ENCODE results near the gene DCAF8. TPM values are rescaled to one million over a fixed set of nuclear protein-coding genes. Genes with fewer than 3 reads are reported as not detected.
"Not testable (repeated sequence)": the region's sequence is repeated elsewhere in the genome, so short reads cannot be mapped to it uniquely, and the experiment has no call there.

DCAF8 gene
- polyA plus RNA-seq, 1 donor = 152 TPM

- Histone ChIP-seq H3K36me3 (ENCODE audit: control insufficient read depth, insufficient read depth, low read length) (peaks cover 75% of the 10 kb centered on the region), H3K4me1 (ENCODE audit: control insufficient read depth, insufficient read depth, low read length) (no peaks in the 10 kb centered on the region), H3K27ac (ENCODE audit: low read length) (no peak overlapping the region), H3K9me3 (ENCODE audit: control insufficient read depth, low read depth, low read length) (no peaks in the 10 kb centered on the region), H3K27me3 (ENCODE audit: control insufficient read depth, insufficient read depth, low read length) (no peaks in the 10 kb centered on the region), H3K4me3 (ENCODE audit: low read length) (no peak overlapping the region)
- peak; percentile 68 to 74 for DNase-seq
- WGBS (ENCODE audit: insufficient coverage, low lambda C conversion rate) = 100% methylated on average over 1 of the region's 11 CpGs
Observed at GRCh38 chr1:160291248-160292220, 29.2 kb upstream of the DCAF8 start.

- peaks cover 13% of the 10 kb centered on the region for H3K4me1 ChIP-seq (ENCODE audit: control insufficient read depth, insufficient read depth, low read length)
- not testable (repeated sequence) for H3K27ac ChIP-seq (ENCODE audit: low read length); H3K4me3 ChIP-seq (ENCODE audit: low read length); H3K27me3 ChIP-seq (ENCODE audit: control insufficient read depth, insufficient read depth, low read length); H3K9me3 ChIP-seq (ENCODE audit: control insufficient read depth, low read depth, low read length); DNase-seq
- 80% methylated on average over 1 of the region's 12 CpGs for WGBS (ENCODE audit: insufficient coverage, low lambda C conversion rate)
- peaks cover 44% of the 10 kb centered on the region for H3K36me3 ChIP-seq (ENCODE audit: control insufficient read depth, insufficient read depth, low read length)
Observed at GRCh38 chr1:160287769-160288168, 25.4 kb upstream of the DCAF8 start.

GRCh38 chr1:160285506-160285905, 23.2 kb upstream of the DCAF8 start:
- H3K36me3 ChIP-seq (ENCODE audit: control insufficient read depth, insufficient read depth, low read length) = peaks cover 41% of the 10 kb centered on the region
- H3K27me3 ChIP-seq (ENCODE audit: control insufficient read depth, insufficient read depth, low read length) = no peaks in the 10 kb centered on the region
- H3K9me3 ChIP-seq (ENCODE audit: control insufficient read depth, low read depth, low read length) = no peaks in the 10 kb centered on the region
- no peak for DNase-seq
- peaks cover 13% of the 10 kb centered on the region for H3K4me1 ChIP-seq (ENCODE audit: control insufficient read depth, insufficient read depth, low read length)
- H3K27ac ChIP-seq (ENCODE audit: low read length) = no peak overlapping the region
- WGBS (ENCODE audit: insufficient coverage, low lambda C conversion rate) = 79% methylated on average over 2 of the region's 23 CpGs
- H3K4me3 ChIP-seq (ENCODE audit: low read length) = peak overlapping the region; percentile 87

GRCh38 chr1:160284782-160285344, 22.5 kb upstream of the DCAF8 start, which contains the start of gene PEX19:
Gene PEX19, minus strand, starts transcription at chr1:160285133. Its CDS starts 9 bp downstream, at chr1:160285124.
- H3K27me3 ChIP-seq (ENCODE audit: control insufficient read depth, insufficient read depth, low read length) = no peaks in the 10 kb centered on the region
- H3K27ac ChIP-seq (ENCODE audit: low read length) = peak within 1 kb of the TSS; percentile 77
- DNase-seq = peak; percentile 92 to 93
- H3K9me3 ChIP-seq (ENCODE audit: control insufficient read depth, low read depth, low read length) = no peaks in the 10 kb centered on the region
- H3K4me1 ChIP-seq (ENCODE audit: control insufficient read depth, insufficient read depth, low read length) = peaks cover 13% of the 10 kb centered on the region
- no CpG with 5 or more reads among the region's 27 CpGs for WGBS (ENCODE audit: insufficient coverage, low lambda C conversion rate)
- H3K36me3 ChIP-seq (ENCODE audit: control insufficient read depth, insufficient read depth, low read length) = peaks cover 41% of the 10 kb centered on the region
- H3K4me3 ChIP-seq (ENCODE audit: low read length) = peak within 1 kb of the TSS; percentile 87

- 0% methylated on average over 4 of the region's 15 CpGs for WGBS (ENCODE audit: insufficient coverage, low lambda C conversion rate)
- no peaks in the 10 kb centered on the region for H3K9me3 ChIP-seq (ENCODE audit: control insufficient read depth, low read depth, low read length)
- peaks cover 41% of the 10 kb centered on the region for H3K36me3 ChIP-seq (ENCODE audit: control insufficient read depth, insufficient read depth, low read length)
Observed at GRCh38 chr1:160284220-160284781, 22.0 kb upstream of the DCAF8 start.

GRCh38 chr1:160282807-160283206, 20.5 kb upstream of the DCAF8 start:
- no peak for DNase-seq
- no peaks in the 10 kb centered on the region for H3K27me3 ChIP-seq (ENCODE audit: control insufficient read depth, insufficient read depth, low read length)
- no peak overlapping the region for H3K4me3 ChIP-seq (ENCODE audit: low read length)
- 100% methylated on average over 1 of the region's 7 CpGs for WGBS (ENCODE audit: insufficient coverage, low lambda C conversion rate)
- H3K36me3 ChIP-seq (ENCODE audit: control insufficient read depth, insufficient read depth, low read length) = peaks cover 52% of the 10 kb centered on the region
- H3K9me3 ChIP-seq (ENCODE audit: control insufficient read depth, low read depth, low read length) = no peaks in the 10 kb centered on the region
- no peak overlapping the region for H3K27ac ChIP-seq (ENCODE audit: low read length)
- H3K4me1 ChIP-seq (ENCODE audit: control insufficient read depth, insufficient read depth, low read length) = peaks cover 13% of the 10 kb centered on the region

More at GRCh38 chr1:160284220-160284781, 22.0 kb upstream of the DCAF8 start:
- peak overlapping the region; percentile 87 for H3K4me3 ChIP-seq (ENCODE audit: low read length)
- peaks cover 13% of the 10 kb centered on the region for H3K4me1 ChIP-seq (ENCODE audit: control insufficient read depth, insufficient read depth, low read length)
- no peaks in the 10 kb centered on the region for H3K27me3 ChIP-seq (ENCODE audit: control insufficient read depth, insufficient read depth, low read length)
- peak; percentile 18 to 72 for DNase-seq
- peak overlapping the region; percentile 77 for H3K27ac ChIP-seq (ENCODE audit: low read length)

GRCh38 chr1:160277987-160278386, 15.6 kb upstream of the DCAF8 start:
- Histone ChIP-seq H3K36me3 (ENCODE audit: control insufficient read depth, insufficient read depth, low read length) (peaks cover 59% of the 10 kb centered on the region), H3K27ac (ENCODE audit: low read length) (no peak overlapping the region), H3K4me1 (ENCODE audit: control insufficient read depth, insufficient read depth, low read length) (no peaks in the 10 kb centered on the region), H3K9me3 (ENCODE audit: control insufficient read depth, low read depth, low read length) (no peaks in the 10 kb centered on the region), H3K4me3 (ENCODE audit: low read length) (no peak overlapping the region), H3K27me3 (ENCODE audit: control insufficient read depth, insufficient read depth, low read length) (no peaks in the 10 kb centered on the region)
- DNase-seq = no peak
- no CpG with 5 or more reads among the region's 4 CpGs for WGBS (ENCODE audit: insufficient coverage, low lambda C conversion rate)

- WGBS (ENCODE audit: insufficient coverage, low lambda C conversion rate) = no CpG with 5 or more reads among the region's 2 CpGs
- no peak for DNase-seq
- Histone ChIP-seq H3K4me3 (ENCODE audit: low read length) (no peak overlapping the region), H3K27ac (ENCODE audit: low read length) (no peak overlapping the region), H3K4me1 (ENCODE audit: control insufficient read depth, insufficient read depth, low read length) (no peaks in the 10 kb centered on the region), H3K36me3 (ENCODE audit: control insufficient read depth, insufficient read depth, low read length) (peaks cover 53% of the 10 kb centered on the region), H3K9me3 (ENCODE audit: control insufficient read depth, low read depth, low read length) (no peaks in the 10 kb centered on the region), H3K27me3 (ENCODE audit: control insufficient read depth, insufficient read depth, low read length) (no peaks in the 10 kb centered on the region)
Observed at GRCh38 chr1:160277330-160277729, 15.0 kb upstream of the DCAF8 start.

- no peaks in the 10 kb centered on the region for H3K9me3 ChIP-seq (ENCODE audit: control insufficient read depth, low read depth, low read length)
- WGBS (ENCODE audit: insufficient coverage, low lambda C conversion rate) = 86% methylated on average over 1 of the region's 1 CpG
- no peak for DNase-seq
- no peak overlapping the region for H3K4me3 ChIP-seq (ENCODE audit: low read length)
- peaks cover 2% of the 10 kb centered on the region for H3K36me3 ChIP-seq (ENCODE audit: control insufficient read depth, insufficient read depth, low read length)
- H3K4me1 ChIP-seq (ENCODE audit: control insufficient read depth, insufficient read depth, low read length) = no peaks in the 10 kb centered on the region
- no peaks in the 10 kb centered on the region for H3K27me3 ChIP-seq (ENCODE audit: control insufficient read depth, insufficient read depth, low read length)
- no peak overlapping the region for H3K27ac ChIP-seq (ENCODE audit: low read length)
Observed at GRCh38 chr1:160271025-160271424, 8.7 kb upstream of the DCAF8 start.

- 91% methylated on average over 1 of the region's 10 CpGs for WGBS (ENCODE audit: insufficient coverage, low lambda C conversion rate)
- no peak for DNase-seq
- H3K4me3 ChIP-seq (ENCODE audit: low read length) = no peak overlapping the region
- H3K27ac ChIP-seq (ENCODE audit: low read length) = no peak overlapping the region
- no peaks in the 10 kb centered on the region for H3K9me3 ChIP-seq (ENCODE audit: control insufficient read depth, low read depth, low read length)
- no peaks in the 10 kb centered on the region for H3K27me3 ChIP-seq (ENCODE audit: control insufficient read depth, insufficient read depth, low read length)
- H3K36me3 ChIP-seq (ENCODE audit: control insufficient read depth, insufficient read depth, low read length) = no peaks in the 10 kb centered on the region
- peaks cover 7% of the 10 kb centered on the region for H3K4me1 ChIP-seq (ENCODE audit: control insufficient read depth, insufficient read depth, low read length)
Observed at GRCh38 chr1:160267284-160267991, 5.1 kb upstream of the DCAF8 start.

Data from large intestine (tissue), 3 donors.